ENCODE data around the gene SERPINA10.

Gene SERPINA10, protein sequence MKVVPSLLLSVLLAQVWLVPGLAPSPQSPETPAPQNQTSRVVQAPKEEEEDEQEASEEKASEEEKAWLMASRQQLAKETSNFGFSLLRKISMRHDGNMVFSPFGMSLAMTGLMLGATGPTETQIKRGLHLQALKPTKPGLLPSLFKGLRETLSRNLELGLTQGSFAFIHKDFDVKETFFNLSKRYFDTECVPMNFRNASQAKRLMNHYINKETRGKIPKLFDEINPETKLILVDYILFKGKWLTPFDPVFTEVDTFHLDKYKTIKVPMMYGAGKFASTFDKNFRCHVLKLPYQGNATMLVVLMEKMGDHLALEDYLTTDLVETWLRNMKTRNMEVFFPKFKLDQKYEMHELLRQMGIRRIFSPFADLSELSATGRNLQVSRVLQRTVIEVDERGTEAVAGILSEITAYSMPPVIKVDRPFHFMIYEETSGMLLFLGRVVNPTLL

DNA sequence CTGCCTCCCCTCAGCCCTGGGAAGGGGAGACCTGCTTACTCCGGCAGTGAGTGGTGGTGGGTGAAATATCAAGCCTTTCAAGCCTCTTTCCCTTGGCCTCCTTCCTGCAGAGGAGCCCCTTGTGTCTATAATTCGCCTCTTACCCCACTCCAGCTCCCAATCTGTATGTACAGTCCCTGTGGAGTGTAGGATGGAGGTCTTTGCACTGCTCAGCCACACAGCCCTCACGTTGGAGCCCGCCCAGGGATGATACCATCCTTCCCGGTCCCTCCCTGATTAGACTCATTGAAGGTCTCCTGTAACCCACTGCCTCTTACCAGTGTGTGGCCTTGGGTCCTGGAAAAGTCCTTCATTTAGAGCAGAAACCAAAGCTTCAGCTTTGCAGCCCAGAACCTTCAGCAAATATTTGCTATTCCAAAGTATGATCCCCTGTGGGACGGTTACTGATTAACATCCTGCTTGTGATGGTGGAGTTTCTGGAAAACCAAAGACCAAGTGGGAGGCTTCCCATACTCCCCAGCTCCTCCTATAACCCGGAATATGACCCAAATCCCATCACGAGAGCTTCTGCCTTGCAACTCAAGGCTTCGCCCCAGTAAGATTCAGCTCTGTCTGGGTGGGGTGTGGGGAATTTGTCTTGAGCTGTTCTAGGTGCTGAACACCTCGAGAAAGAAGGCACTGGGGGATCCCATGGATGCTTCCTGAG is at the start of gene SERPINA10:
SERPINA10 (minus strand) TSS at position 397 of the 706 bp plus-strand sequence. CDS start 2,675 bp downstream, outside the sequence.
- DNase-seq, result no peak

DNA sequence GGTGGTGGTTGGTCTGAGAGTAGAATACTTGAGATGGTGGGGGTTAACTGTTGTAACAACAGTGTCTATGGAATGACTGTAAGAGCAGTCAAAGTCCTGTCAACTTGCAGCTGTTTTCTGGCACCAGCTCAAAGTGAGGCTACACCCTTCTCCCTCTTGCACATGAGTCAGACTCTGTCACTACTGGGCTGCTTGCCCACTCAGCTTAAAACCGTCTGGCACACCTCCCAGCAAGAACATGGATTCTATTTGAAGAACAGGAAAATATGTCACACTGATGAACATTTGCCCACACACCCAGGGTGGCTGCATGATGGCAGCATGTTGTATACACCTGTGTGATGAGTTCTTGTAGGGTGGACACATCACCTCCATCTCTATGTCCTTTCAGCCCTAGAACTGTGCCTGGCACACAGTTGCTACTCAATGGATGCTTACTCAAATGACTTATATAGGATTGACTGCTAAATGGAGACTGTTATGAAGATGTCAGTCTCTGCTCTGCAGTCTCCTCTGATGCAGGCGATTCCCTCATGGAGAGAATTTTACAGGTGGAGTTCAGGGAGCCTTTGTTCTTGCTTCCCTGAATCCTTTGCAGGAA is 49.4 kb upstream of the SERPINA10 start:
- no peak for DNase-seq

DNA sequence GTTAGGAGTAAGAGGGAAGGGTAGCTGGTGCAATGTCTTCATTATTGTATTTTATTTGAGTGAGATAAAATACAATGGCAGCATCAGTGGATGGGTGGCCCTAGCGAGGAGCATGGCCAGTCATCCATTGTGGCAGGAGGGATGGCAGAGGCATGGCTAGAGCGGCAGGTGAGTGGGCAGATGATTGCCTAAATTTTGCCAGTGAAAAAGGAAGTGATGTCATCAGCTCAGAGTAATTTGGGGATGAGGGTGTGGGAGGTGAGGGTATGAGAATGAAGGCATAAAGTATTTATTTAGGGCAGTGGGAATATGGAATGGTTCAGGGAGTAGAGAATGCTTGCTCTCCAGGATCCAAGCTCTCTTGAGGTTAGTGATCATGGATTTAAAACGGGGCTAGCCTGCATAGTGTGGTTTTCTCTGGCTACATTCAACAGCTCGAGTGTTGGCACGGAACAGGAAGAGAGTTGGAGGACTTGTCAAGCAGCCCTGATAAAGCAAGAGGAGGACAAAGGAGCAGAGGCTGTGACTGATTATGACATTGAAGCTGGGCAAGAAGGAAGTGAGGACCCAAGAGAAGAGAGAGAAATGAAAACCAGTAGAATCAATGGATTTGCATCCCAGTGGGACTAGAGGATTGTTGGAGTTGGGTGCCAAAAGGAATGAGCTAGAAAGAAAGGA is 48.7 kb upstream of the SERPINA10 start:
- DNase-seq, result no peak

DNA sequence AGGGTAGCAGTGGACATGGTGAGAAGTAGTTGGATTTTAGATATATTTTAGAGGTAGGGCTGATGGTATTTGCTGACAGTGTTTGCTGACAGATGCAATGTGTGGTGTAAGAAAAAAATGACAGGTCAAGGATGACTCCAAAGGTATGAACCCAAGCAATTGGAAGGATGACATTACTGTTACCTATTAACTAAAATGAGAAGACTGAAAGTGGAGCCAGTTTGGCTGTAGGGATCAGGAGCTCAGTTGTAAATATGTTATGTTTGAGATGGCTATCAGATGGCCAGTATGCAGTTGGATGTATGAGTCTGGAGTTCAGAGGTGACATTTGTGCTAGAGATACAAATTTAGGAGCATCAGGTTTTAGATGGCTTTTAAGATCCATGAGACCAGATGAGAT is 47.5 kb upstream of the SERPINA10 start:
- DNase-seq, result no peak

DNA sequence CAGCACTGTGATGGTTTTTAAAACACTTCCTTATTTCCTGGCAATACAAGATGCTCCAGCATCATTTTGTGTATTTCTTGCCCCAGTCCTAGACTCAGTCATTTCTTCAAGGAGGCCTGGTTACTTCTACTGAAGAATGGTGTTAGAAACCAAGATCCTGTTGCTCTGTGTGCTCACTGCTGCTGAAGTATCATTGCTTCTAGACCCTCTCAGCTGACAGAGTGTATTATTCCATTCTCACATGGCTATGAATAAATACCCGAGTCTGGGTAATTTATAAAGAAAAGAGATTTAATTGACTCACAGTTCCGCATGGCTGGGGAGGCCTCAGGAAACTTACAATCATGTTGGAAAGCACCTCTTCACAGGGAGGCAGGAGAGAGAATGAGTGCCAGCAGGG is 45.0 kb upstream of the SERPINA10 start:
- no peak for DNase-seq

DNA sequence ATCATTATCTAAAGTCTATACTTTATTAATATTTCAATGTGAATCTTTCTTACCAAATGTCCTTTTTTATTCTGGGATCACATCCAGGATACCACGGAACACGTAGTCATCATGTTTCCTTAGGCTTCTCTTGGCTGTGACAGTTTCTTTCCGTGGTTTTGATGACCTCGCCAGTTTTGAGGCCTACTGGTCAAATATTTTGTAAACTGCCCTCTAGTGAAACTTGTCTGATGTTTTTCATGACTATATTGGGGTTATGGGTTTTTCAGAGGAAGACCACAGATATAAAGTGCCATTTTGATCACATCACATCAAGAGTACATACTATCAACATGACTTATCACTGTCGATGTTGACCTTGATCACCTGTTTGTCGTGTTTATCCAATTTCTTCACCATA is 44.2 kb upstream of the SERPINA10 start:
- DNase-seq, result no peak

DNA sequence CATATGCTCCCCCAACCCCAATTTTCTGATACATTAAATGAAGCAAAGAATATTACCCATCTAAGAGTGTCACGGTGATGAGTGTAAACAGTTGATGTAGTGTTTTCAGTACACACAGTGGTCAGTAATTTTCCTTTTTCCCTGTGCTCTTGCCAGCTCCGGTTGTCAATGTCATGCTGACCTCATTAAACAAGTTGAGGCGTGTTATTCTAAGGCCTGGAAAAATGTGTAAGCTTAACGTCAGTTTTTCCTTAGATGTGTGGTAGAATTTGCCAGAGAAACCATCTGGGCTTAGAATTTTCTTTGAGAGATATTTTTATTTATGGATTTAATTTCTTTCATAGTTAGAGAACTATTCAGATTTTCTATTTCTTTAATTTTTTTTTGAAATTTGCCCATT is 41.8 kb upstream of the SERPINA10 start:
- DNase-seq, result no peak

DNA sequence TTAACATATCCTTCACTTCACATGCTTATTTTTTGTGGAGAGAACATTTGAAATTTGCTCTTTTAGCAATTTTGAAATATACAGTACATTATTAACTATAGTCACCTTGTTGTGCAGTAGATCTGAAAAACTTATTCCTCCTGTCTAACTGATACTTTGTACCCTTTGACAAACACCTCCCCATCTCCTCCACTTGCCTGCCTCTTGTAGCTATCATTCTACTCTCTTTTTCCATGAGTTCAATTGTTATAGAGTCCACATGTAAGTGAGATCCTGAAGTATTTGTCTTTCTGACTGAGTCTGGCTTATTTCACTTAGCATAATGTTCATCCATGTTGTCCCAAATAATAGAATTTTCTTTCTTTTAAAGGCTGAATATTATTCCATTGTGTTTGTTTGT is 39.5 kb upstream of the SERPINA10 start:
- DNase-seq, result no peak

DNA sequence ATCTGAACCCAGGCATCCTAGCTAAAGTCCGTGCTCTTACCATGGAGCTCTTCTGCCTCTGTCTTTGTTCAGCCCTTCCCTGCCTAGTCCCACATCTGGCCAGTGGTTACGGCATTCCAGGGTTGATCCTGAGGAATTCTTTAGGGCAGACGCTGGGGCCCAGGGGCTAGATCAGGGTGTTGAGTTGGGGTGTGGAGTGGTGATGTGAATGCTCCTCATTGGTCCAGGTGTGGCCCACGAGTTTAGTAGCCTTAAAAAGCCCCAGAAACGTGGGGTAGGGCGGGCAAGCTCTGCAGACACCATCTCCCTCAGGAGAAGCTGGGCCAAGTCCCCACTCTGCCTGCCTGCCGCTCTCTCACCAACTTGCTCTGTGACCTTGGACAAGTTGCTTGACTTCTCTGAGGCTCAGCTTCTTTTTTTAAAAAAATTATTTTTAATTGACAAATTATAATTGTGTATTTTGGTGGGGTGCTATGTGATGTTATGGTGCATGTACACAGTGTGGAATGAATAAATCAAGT is 39.1 kb upstream of the SERPINA10 start:
- no peak for DNase-seq

DNA sequence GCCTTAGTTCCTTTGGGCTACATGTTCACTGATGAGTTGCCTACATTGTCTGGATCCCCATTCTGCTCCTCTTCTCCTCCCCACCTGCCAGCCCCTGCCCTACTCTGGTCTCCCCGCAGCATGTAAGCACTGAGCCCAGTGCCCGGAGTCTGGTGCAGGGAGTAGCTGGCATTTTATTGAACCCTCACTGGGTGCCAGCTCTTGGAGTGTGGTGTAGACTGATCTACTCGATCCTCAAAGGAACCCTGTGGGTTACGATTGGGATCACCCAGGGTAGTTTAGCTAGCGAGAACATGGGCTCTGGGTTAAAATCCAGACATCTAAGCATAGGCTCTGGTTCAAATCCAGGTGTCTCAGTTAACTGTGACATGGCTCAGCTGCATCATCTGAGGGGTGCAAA is 38.4 kb upstream of the SERPINA10 start:
- no peak for DNase-seq

DNA sequence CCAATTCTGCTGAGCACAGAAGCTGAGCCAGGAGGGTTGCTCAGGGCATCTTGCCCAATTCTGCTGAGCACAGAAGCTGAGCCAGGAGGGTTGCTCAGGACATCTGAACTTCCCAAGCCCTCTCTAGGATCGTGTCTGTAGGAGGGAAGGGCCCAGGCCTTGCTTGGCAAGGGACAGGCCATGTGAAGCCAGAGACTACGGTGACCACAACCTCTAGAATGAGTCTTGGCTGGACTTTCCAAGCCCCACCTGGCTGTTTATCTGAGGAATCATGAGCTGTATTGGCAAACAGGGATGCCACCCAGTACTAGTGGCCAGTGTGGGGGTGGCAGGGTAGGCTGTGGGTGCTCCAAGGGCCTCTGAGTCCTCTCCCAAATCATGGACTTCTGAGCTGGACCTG is 37.8 kb upstream of the SERPINA10 start:
- DNase-seq, result no peak

DNA sequence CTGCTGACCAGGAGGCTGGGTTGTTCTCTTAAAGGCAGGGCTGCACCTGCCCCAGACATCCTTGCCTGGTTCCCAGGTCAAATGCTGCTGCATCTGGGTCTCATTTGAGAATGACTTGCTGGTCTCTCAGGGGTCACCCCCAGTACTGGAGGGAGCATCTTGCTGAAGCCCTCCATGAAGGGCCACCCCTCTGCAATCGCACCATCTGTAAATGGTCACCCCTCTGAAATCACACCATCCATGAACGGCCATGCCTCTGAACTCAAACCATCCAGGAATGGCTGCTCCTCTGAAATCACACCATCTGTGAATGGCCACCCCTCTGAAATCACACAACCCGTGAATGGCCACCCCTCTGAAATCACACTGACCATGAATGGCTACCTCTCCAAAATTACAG is 37.4 kb upstream of the SERPINA10 start:
- DNase-seq, result no peak

DNA sequence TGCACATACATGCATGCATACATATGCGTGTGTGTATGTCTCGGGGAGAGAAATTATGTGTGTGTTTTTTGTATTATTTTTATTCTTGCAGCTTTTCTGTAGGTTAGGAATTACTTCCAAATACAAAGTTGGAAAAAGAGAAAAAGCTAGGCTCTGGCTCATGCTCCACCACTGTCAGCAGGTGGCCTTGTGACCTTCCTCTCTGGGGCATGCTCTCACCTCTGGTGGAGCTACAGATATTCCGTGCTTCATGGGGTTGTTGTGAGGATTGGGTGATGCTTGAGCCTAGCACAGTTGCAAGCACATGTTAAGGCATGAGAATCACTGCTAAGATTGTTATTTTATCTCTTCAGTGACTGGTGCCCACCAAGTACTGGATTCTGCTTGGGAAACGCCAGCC is 36.8 kb upstream of the SERPINA10 start:
- no peak for DNase-seq

DNA sequence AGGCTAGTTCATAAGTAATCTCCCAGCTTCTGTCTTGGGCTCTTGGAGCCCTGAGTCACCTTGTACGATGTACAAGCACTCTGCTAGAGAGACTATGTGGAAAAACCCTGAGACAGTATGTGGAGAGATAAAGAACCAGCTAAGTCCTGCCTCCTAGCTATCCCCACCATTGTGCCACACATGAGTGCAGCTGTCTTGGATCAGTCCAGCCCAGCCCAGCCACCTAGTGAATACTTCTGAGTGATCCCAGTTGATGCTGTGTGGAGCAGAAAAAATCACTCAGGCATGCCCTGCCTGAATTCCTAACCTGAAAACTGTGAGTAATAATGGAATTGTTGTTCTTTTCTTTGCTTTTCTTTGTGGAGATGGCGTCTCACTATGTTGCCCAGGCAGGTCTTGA is 35.1 kb upstream of the SERPINA10 start:
- no peak for DNase-seq

DNA sequence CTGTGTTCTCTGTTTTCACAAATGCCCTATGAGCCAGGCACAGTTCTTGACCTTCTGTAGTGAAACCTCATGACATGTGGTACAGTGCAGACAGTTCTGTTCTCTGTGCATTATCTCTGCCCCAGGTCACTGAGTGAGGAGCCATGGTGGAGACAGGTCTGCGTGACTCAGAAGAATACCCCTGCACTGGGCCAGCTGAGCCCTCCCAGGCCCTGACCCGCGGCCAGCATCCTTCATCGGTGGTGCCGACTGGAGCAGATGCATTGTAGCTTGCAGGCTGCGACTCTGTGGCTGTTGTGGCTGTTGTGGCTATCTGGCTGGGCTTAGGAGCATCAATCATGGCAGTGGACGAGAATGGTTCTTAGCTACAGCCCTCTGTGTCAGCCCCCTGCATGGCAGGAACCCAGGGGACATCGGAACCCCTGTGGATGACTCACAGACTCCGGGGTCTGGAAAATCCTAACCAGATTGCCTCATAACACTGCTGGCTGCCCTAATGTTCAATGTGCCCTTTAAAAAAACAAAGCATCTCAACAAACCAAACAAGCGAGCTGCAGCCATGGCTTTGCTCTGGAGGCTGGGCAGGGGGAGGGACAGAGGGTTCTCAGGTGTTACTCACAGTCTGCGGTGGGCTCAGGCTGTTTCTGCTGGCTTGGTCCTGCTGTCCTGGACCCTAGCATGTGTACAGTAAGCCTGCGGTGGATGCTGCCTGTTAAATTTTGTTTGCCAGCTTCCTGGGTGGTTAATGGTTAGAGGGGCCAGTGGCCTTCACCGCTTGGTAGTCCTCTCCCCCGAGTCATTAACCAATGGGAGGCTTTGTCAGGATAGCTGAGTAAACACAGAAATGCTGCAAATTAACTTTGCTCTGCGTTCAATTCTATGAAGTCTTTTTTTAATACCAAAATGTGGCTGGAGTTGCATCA is 29.8 kb upstream of the SERPINA10 start, which contains the start of gene SERPINA6:
SERPINA6 (minus strand) TSS at position 689 of the 923 bp plus-strand sequence. CDS start 8,688 bp downstream, outside the sequence.
- no peak for DNase-seq

DNA sequence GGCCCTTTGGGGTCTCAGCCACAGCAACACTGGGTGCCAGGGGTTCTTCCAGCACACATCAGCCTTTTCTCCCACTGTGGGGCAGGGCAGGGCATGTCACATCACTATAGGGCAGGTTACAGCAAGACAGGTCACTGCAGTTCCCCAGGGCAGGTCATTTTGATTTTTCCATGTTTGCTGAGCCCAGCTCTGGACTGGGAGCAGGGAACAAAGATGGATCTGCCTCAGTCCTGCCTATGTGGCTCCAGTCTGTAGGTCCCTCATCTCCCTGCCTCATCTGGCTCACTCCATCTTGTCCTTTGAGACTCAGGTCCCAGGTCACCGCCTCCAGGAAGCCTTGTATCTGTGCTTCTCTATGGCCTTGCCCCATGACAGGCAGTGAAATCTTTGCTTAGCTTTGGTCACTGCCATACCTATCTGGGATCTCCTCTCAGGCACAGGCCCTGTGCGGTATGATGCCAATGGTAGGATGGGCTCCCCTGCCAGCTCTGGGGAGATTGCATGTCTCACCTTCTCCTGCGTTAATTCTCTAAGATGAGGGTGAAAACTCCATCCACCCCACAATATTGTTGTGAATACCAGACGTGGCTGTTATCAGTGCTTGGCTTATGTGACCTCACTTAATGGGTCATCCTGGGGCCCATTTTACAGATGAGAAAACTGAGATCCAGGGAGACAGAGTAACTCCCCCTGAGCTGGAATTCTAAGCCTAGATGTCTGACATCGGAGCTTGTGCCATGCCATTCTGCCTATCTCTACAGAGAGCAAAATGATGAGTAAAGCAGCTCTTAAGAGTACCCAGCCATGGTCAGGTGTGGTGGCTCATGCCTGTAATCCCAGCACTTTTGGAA is 28.6 kb upstream of the SERPINA10 start:
- no peak for DNase-seq

DNA sequence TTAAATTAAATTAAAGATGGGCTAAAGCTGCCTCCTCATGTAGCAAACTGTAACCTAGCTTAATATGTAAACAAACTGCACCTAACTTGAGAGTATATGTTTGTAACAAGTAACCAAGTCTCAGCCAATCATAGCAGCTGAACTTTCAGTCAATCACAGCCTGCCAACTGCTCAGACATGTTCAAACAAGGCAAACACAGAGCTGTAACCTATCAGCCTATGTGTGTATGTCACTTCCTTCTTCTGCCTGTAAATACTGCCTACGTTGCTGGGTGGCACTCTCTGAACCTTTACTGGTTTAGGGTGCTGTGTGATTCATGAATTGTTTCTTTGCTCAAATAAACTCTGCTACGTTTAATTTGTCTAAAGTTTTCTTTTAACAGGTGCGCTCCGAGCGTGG is 27.2 kb upstream of the SERPINA10 start:
- DNase-seq, result no peak

DNA sequence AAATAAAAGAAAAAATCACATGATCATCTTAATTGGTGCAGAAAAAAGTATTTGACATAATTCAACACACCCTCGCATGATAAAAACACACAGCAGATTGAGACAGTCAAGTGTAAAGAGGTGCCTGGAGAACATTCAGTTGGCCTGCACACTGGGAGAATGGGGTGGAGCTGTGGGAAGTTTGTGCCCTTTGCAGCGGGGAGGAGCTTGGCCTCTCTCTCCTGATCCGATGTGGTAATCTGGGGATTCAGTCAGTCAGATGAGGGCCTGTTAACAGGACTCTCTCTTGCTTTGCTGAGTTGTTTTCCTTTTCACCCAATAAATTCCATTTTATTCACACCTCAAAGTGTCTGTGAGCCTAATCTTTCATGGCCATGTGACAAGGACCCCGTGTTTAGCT is 24.2 kb upstream of the SERPINA10 start:
- no peak for DNase-seq

DNA sequence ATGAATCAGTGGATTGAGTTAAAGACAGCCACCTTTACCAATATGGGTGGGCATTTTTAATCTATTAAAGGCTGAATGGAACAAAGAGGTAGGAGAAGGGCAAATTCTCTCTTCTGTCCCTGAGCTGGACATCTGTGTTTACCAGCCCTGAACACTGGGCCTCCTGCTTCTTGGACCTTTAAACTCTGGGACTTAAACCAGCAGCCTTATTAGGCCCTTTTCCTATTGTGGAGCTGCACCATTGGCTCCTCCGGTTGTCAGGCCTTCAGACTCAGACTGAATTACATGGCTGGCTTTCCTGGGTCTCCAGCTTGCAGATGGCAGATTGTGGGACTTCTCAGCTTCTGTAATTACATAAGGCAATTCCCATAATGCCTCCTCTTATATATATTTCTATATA is 23.6 kb upstream of the SERPINA10 start:
- no peak for DNase-seq

DNA sequence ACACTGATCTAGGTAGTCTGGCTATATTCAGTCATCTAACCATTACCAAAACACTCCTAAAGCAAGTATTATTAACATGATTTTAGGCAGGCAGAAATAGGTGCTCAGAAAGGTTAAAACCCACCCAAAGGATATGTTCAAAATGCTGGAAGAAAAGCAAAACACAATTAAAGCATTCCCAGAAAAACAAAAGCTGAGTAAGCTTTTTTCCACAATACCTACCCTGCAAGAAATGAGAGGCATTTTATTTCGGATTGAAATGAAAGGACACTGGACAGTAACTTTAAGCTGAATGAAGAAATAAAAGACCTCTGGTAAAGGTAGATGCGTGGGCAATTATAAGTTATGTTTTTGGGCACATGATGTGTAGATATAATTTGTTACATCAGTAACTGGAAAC is 21.8 kb upstream of the SERPINA10 start:
- no peak for DNase-seq

Data from activated CD4-positive, alpha-beta T cell treated with anti-CD3 and anti-CD28 coated beads, Interleukin-2, amount 50 U/mL, for 16 hours (primary cell).